Measurements from ENCODE around the gene SAP30L. TPM values are rescaled to one million over a fixed set of nuclear protein-coding genes. Genes with fewer than 3 reads are reported as not detected.

Gene SAP30L
- total RNA-seq, 1 donor from 2014 or later, result 18.1 TPM

DNA sequence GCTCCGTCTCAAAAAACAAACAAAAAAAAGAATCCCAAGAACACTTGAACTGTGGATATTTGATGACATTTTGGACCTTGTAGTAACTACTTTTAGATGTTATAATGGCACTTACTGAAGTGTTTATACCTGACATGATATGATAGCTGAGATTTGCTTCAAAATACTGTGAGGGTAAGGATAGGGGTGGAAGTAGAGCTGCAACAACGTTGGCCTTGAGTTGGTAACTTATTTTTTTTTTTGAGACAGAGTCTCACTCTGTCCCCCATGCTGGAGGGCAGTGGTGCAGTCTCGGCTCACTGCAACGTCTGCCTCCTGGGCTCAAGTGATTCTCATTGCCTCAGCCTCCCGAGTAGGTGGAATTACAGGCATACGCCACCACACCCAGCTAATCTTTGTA is 30.7 kb upstream of the SAP30L start:
- Mint-ChIP-seq H3K4me3 (ENCODE audit: unreplicated experiment) (no peak overlapping the region), H3K27me3 (ENCODE audit: unreplicated experiment) (peaks cover 1% of the 10 kb centered on the region), H3K4me1 (ENCODE audit: low read depth, unreplicated experiment) (peaks cover 5% of the 10 kb centered on the region), H3K27ac (ENCODE audit: unreplicated experiment) (no peak overlapping the region), H3K36me3 (ENCODE audit: unreplicated experiment) (peaks cover 4% of the 10 kb centered on the region), H3K9me3 (ENCODE audit: unreplicated experiment) (peaks cover 1% of the 10 kb centered on the region)
- DNase-seq, result no peak
- TF ChIP-seq, protein P1, sequence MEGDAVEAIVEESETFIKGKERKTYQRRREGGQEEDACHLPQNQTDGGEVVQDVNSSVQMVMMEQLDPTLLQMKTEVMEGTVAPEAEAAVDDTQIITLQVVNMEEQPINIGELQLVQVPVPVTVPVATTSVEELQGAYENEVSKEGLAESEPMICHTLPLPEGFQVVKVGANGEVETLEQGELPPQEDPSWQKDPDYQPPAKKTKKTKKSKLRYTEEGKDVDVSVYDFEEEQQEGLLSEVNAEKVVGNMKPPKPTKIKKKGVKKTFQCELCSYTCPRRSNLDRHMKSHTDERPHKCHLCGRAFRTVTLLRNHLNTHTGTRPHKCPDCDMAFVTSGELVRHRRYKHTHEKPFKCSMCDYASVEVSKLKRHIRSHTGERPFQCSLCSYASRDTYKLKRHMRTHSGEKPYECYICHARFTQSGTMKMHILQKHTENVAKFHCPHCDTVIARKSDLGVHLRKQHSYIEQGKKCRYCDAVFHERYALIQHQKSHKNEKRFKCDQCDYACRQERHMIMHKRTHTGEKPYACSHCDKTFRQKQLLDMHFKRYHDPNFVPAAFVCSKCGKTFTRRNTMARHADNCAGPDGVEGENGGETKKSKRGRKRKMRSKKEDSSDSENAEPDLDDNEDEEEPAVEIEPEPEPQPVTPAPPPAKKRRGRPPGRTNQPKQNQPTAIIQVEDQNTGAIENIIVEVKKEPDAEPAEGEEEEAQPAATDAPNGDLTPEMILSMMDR (IDR thresholded peaks at IDR 0.05; ENCODE audit: partially characterized antibody, unreplicated experiment), result no peak

DNA sequence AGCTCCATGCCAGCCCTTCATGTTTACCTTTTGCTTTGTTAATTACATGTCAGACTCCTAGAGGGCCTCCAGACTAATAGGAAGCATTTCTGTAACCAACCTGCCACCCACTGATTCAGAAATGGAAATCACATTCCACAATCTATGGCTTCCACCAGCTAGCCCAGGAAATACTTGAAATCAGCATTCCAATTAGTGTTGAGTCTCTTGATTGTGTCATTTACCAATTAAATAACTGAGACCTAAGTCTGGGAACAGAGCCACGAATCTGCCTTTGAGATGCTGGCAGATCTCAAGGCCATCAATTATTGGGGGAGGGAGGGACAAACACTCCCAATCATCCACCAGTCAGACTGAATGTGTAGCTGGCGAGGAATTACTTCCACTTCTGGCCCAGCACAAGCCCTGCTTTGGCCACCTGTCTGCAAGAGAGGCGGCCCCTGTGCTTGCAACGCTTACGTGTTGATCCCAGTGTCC is 27.4 kb upstream of the SAP30L start:
- DNase-seq, result no peak
- no peak overlapping the region for H3K4me3 Mint-ChIP-seq (ENCODE audit: unreplicated experiment)
- TF ChIP-seq, protein P1 (IDR thresholded peaks at IDR 0.05; ENCODE audit: partially characterized antibody, unreplicated experiment), result no peak
- H3K27ac Mint-ChIP-seq (ENCODE audit: unreplicated experiment), result no peak overlapping the region
- H3K36me3 Mint-ChIP-seq (ENCODE audit: unreplicated experiment), result peaks cover 4% of the 10 kb centered on the region
- H3K27me3 Mint-ChIP-seq (ENCODE audit: unreplicated experiment), result peaks cover 1% of the 10 kb centered on the region
- no peaks in the 10 kb centered on the region for H3K4me1 Mint-ChIP-seq (ENCODE audit: low read depth, unreplicated experiment)
- H3K9me3 Mint-ChIP-seq (ENCODE audit: unreplicated experiment), result peaks cover 3% of the 10 kb centered on the region

DNA sequence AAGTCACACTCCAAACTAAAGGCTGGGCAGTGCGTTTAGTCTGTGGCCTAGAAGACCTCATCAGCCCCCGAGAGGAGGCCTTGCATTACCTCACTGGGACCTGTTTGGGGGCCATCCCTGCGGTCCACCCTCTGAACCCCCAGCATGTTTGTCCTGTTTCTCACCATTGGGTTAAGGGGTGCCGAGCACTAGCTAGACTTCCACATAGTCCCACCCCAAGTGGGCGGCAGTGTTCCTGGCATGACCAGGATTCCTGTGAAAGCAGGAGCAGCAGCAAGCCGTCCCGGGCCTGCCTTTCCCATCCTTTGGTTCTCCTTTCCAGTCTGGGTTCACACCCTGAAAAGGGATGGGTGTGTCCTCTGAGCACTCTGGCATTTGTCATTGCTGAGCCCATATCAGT is 26.6 kb upstream of the SAP30L start:
- no peak overlapping the region for H3K4me3 Mint-ChIP-seq (ENCODE audit: unreplicated experiment)
- DNase-seq, result no peak
- H3K9me3 Mint-ChIP-seq (ENCODE audit: unreplicated experiment), result peaks cover 3% of the 10 kb centered on the region
- H3K36me3 Mint-ChIP-seq (ENCODE audit: unreplicated experiment), result peaks cover 3% of the 10 kb centered on the region
- H3K27me3 Mint-ChIP-seq (ENCODE audit: unreplicated experiment), result peaks cover 1% of the 10 kb centered on the region
- no peak overlapping the region for H3K27ac Mint-ChIP-seq (ENCODE audit: unreplicated experiment)
- H3K4me1 Mint-ChIP-seq (ENCODE audit: low read depth, unreplicated experiment), result no peaks in the 10 kb centered on the region
- TF ChIP-seq, protein P1 (IDR thresholded peaks at IDR 0.05; ENCODE audit: partially characterized antibody, unreplicated experiment), result no peak

DNA sequence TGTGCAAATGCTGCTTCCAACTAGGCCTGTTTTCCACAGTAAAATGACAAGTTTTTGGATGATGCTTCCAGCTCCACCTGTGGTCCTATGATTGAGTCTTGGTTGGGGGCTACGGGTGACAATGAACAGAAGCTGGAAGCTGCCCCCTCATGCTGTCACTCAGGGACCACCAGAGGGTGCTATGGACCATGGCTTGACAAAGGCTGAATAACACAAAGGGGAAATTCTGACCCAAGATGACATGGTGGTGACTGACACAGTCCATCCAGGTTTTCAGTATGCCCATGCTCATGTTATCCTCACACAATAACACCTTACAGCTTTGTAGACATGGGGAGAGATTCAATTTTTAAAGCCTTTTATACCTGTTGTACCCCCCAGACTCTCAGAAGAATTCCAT is 23.9 kb upstream of the SAP30L start:
- H3K36me3 Mint-ChIP-seq (ENCODE audit: unreplicated experiment), result no peaks in the 10 kb centered on the region
- H3K4me3 Mint-ChIP-seq (ENCODE audit: unreplicated experiment), result no peak overlapping the region
- no peak for DNase-seq
- no peaks in the 10 kb centered on the region for H3K27me3 Mint-ChIP-seq (ENCODE audit: unreplicated experiment)
- H3K4me1 Mint-ChIP-seq (ENCODE audit: low read depth, unreplicated experiment), result no peaks in the 10 kb centered on the region
- TF ChIP-seq, protein P1 (IDR thresholded peaks at IDR 0.05; ENCODE audit: partially characterized antibody, unreplicated experiment), result peak; percentile 44
- peaks cover 3% of the 10 kb centered on the region for H3K9me3 Mint-ChIP-seq (ENCODE audit: unreplicated experiment)
- H3K27ac Mint-ChIP-seq (ENCODE audit: unreplicated experiment), result no peak overlapping the region

DNA sequence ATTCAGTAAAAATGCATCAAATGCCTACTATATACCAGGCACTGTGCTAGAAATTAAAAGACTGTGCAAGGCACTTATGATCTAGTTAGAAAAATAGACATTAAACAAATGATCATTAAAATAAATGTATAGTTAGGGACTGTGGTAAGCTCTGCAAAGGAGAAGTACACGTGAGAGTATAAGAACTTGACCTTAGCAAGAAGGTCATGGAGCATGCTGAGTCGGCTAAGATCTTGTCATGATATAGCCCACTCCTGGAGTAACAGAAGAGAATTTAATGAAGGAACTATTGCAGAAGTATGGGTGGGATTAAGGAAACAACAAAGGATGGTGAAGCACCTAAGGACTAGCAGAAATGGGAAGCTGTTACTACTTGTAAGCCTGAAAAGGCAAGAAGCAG is 23.5 kb upstream of the SAP30L start:
- DNase-seq, result no peak
- H3K27ac Mint-ChIP-seq (ENCODE audit: unreplicated experiment), result no peak overlapping the region
- H3K36me3 Mint-ChIP-seq (ENCODE audit: unreplicated experiment), result no peaks in the 10 kb centered on the region
- no peak overlapping the region for H3K4me3 Mint-ChIP-seq (ENCODE audit: unreplicated experiment)
- peaks cover 3% of the 10 kb centered on the region for H3K9me3 Mint-ChIP-seq (ENCODE audit: unreplicated experiment)
- no peaks in the 10 kb centered on the region for H3K4me1 Mint-ChIP-seq (ENCODE audit: low read depth, unreplicated experiment)
- TF ChIP-seq, protein P1 (IDR thresholded peaks at IDR 0.05; ENCODE audit: partially characterized antibody, unreplicated experiment), result no peak
- H3K27me3 Mint-ChIP-seq (ENCODE audit: unreplicated experiment), result no peaks in the 10 kb centered on the region

All from glutamatergic neuron (in vitro differentiated cells).